Loucy (cell line): ENCODE results near the gene ALKBH5.

Experiments used
- H2AFZ ChIP-seq: fragments of 200-600 bp; sonication (generic); 2 replicates; pipeline ENCODE4 v1.6.0; 2016; ENCODE audit warnings: antibody characterized with exemption, mild to moderate bottlenecking, low read length, moderate library complexity
- H3F3A ChIP-seq: fragments of 200-600 bp; 2 replicates; pipeline ENCODE4 v1.6.0; 2016; ENCODE audit warnings: antibody characterized with exemption, low read depth, mild to moderate bottlenecking
- H3K27me3 ChIP-seq: fragments of 200-600 bp; sonication (generic); 2 replicates; pipeline ENCODE4 v1.6.1; 2014; ENCODE audit warnings: low read length, mild to moderate bottlenecking; ENCODE audit not compliant: insufficient read depth, poor library complexity, severe bottlenecking
- H3K36me3 ChIP-seq: fragments of 200-600 bp; sonication (generic); 2 replicates; pipeline ENCODE4 v1.6.1; 2016; ENCODE audit warnings: low read length; ENCODE audit not compliant: insufficient read depth
- H3K4me1 ChIP-seq: fragments of 200-600 bp; sonication (generic); 2 replicates; pipeline ENCODE4 v1.5.1; 2014; ENCODE audit warnings: low read length, mild to moderate bottlenecking; ENCODE audit not compliant: insufficient read depth, poor library complexity, severe bottlenecking
- H3K4me2 ChIP-seq: fragments of 200-600 bp; sonication (generic); 2 replicates; pipeline ENCODE4 v1.6.0; 2014; ENCODE audit warnings: antibody characterized with exemption, low read length, low read depth, mild to moderate bottlenecking; ENCODE audit not compliant: poor library complexity, severe bottlenecking
- H3K4me3 ChIP-seq: fragments of 200-600 bp; sonication (generic); 2 replicates; pipeline ENCODE4 v1.5.1; 2014; ENCODE audit warnings: low read length, mild to moderate bottlenecking, mixed read lengths; ENCODE audit not compliant: poor library complexity, severe bottlenecking
- H3K79me2 ChIP-seq: fragments of 200-600 bp; sonication (generic); 2 replicates; pipeline ENCODE4 v1.6.1; 2014; ENCODE audit warnings: low read length; ENCODE audit not compliant: insufficient read depth
- H3K9ac ChIP-seq: fragments of 200-600 bp; sonication (generic); 2 replicates; pipeline ENCODE4 v1.6.0; 2014; ENCODE audit warnings: mild to moderate bottlenecking, low read depth, low read length, moderate library complexity; ENCODE audit not compliant: poor library complexity, severe bottlenecking
- H3K9me2 ChIP-seq: fragments of 200-600 bp; sonication (generic); replicated peaks from 2 replicates; pipeline ENCODE4 v1.6.1; 2016; ENCODE audit warnings: low read depth, low read length, mixed read lengths
- H3K9me3 ChIP-seq: fragments of 200-600 bp; sonication (generic); 2 replicates; pipeline ENCODE4 v1.6.1; 2014; ENCODE audit warnings: mild to moderate bottlenecking, antibody characterized with exemption, low read length, low read depth; ENCODE audit not compliant: insufficient read depth
- H4K20me1 ChIP-seq: fragments of 200-600 bp; sonication (generic); 2 replicates; pipeline ENCODE4 v1.6.0; 2014; ENCODE audit warnings: antibody characterized with exemption, low read length, mild to moderate bottlenecking; ENCODE audit not compliant: insufficient read depth, poor library complexity, severe bottlenecking
- EZH2phosphoT487 ChIP-seq: fragments of 200-600 bp; IDR thresholded peaks from 2 replicates; pipeline ENCODE4 v1.6.1; 2018; ENCODE audit warnings: antibody characterized with exemption, mild to moderate bottlenecking, moderate library complexity, borderline replicate concordance
- TF ChIP-seq, protein P1 (sequence below): fragments of 200-600 bp; sonication (generic); conservative IDR thresholded peaks from 2 replicates; pipeline ENCODE4 v1.5.1; 2014; ENCODE audit warnings: mild to moderate bottlenecking, antibody characterized with exemption, low read length

ALKBH5 gene

DNA sequence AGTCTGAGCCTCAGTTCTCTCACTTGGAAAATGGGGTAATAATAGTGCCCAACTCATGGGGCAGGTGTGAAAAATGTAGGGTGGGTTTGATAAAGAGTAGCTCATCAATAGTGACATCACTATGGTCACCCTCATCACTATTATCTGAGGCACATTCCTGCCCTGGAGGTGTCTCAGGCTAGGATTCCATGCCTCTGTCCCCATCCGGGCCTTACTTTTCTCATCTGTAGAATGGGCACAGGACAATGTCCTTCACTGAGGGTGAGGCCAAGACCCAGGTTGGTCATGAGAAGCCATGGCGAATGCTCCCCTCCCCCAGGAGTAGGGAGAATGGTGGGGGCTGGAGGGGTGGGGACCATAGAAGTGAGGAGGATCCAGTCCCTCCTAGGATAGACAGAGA is 44.5 kb upstream of the ALKBH5 start:
- H3K4me1 ChIP-seq: no peaks in the 10 kb centered on the region
- no peaks in the 10 kb centered on the region for H4K20me1 ChIP-seq
- no peak overlapping the region for H3K4me3 ChIP-seq
- H3K4me2 ChIP-seq: no peak overlapping the region
- H3K36me3 ChIP-seq: no peaks in the 10 kb centered on the region
- no peaks in the 10 kb centered on the region for H3K79me2 ChIP-seq
- TF ChIP-seq, protein P1, sequence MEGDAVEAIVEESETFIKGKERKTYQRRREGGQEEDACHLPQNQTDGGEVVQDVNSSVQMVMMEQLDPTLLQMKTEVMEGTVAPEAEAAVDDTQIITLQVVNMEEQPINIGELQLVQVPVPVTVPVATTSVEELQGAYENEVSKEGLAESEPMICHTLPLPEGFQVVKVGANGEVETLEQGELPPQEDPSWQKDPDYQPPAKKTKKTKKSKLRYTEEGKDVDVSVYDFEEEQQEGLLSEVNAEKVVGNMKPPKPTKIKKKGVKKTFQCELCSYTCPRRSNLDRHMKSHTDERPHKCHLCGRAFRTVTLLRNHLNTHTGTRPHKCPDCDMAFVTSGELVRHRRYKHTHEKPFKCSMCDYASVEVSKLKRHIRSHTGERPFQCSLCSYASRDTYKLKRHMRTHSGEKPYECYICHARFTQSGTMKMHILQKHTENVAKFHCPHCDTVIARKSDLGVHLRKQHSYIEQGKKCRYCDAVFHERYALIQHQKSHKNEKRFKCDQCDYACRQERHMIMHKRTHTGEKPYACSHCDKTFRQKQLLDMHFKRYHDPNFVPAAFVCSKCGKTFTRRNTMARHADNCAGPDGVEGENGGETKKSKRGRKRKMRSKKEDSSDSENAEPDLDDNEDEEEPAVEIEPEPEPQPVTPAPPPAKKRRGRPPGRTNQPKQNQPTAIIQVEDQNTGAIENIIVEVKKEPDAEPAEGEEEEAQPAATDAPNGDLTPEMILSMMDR: no peak
- no peak for TF ChIP-seq EZH2phosphoT487
- H3K27me3 ChIP-seq: no peaks in the 10 kb centered on the region
- H3K9me3 ChIP-seq: no peaks in the 10 kb centered on the region
- H3K9ac ChIP-seq: no peak overlapping the region
- no peaks in the 10 kb centered on the region for H3F3A ChIP-seq
- no peaks in the 10 kb centered on the region for H3K9me2 ChIP-seq
- H2AFZ ChIP-seq: no peak overlapping the region

DNA sequence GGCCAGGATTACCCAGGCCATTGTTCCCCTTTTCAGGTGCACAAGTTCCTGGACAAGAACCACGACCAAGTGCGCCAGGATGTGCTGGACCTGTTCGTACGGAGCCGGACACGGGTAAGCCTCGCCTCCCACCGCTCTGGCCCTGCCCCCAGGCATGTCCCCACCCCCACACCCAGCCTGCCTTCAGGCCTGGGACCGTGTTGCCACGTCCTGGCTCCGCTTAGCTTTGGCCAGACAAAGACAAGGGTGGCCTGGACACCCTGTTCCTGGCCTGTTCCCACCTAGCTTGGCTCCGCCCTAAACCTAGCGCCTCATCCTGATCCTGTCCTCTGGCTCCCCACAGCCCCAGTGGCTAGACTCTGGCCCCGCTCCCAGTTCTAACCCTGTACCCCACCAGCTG is 44.1 kb upstream of the ALKBH5 start:
- no peaks in the 10 kb centered on the region for H3K4me1 ChIP-seq
- no peaks in the 10 kb centered on the region for H3K27me3 ChIP-seq
- no peaks in the 10 kb centered on the region for H3K9me3 ChIP-seq
- no peaks in the 10 kb centered on the region for H3F3A ChIP-seq
- TF ChIP-seq EZH2phosphoT487: no peak
- TF ChIP-seq, protein P1: no peak
- H3K9ac ChIP-seq: no peak overlapping the region
- H2AFZ ChIP-seq: no peak overlapping the region
- no peak overlapping the region for H3K4me2 ChIP-seq
- no peaks in the 10 kb centered on the region for H3K79me2 ChIP-seq
- no peaks in the 10 kb centered on the region for H3K36me3 ChIP-seq
- H3K4me3 ChIP-seq: no peak overlapping the region
- no peaks in the 10 kb centered on the region for H3K9me2 ChIP-seq
- no peaks in the 10 kb centered on the region for H4K20me1 ChIP-seq

DNA sequence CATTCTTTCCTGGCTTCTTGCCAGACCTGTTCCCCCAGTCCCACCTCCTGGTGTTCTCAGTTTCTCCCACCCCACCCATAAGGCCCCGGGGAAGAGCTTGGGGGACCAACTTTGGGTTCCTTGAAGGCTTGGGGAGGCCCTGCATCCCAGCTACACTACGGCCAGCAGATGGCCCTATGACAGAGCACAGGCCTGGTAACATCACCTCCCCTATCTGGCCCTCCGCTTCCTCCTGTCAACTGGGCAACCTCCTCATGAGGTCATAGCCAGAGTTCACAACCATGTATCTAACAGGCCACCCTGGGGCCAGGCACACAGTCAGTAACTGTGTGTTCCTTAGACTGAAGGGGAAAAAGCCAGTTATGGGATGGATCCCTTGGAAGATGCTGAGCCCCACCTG is 43.7 kb upstream of the ALKBH5 start:
- no peak overlapping the region for H3K4me2 ChIP-seq
- no peaks in the 10 kb centered on the region for H3K4me1 ChIP-seq
- no peak overlapping the region for H3K9ac ChIP-seq
- H3K9me3 ChIP-seq: no peaks in the 10 kb centered on the region
- no peaks in the 10 kb centered on the region for H3K36me3 ChIP-seq
- H4K20me1 ChIP-seq: no peaks in the 10 kb centered on the region
- H3K79me2 ChIP-seq: no peaks in the 10 kb centered on the region
- no peak overlapping the region for H3K4me3 ChIP-seq
- H3K9me2 ChIP-seq: no peaks in the 10 kb centered on the region
- H2AFZ ChIP-seq: no peak overlapping the region
- no peaks in the 10 kb centered on the region for H3F3A ChIP-seq
- TF ChIP-seq, protein P1: peak; percentile 37
- no peak for TF ChIP-seq EZH2phosphoT487
- H3K27me3 ChIP-seq: no peaks in the 10 kb centered on the region
